A549 treated with CORT108297 at 1 μM for 4 hours (cell line): ENCODE results near the gene ANGPTL5. TPM values are rescaled to one million over a fixed set of nuclear protein-coding genes. Genes with fewer than 3 reads are reported as not detected.

Experiments used
- total RNA-seq: library from RNA; stranded (reverse); fragments of 200-300 nt; extraction: Qiagen RNA extraction; gene quantifications from 5 replicates; pipeline ENCODE4 v1.2.3, GENCODE V29; 2022

Gene ANGPTL5
- total RNA-seq = 0.05 TPM in 2 of 5 replicates, not detected in the others

GRCh38 chr11:101916422-101916821 is at the start of gene ANGPTL5:
Gene ANGPTL5 (minus strand): TSS chr11:101916522. CDS start chr11:101907909, 8,613 bp downstream.

GRCh38 chr11:101914738-101915426 is 1.4 kb downstream of the ANGPTL5 start, which contains the start of gene CEP126:
Gene CEP126 (plus strand): TSS chr11:101915010. CDS start chr11:101915285, 275 bp downstream.

Other genes with a start within 250 kb of the ANGPTL5 start
- gene CEP126, start 1.5 kb downstream of the ANGPTL5 start, total RNA-seq = 2.9 to 4.1 TPM (median 3.4 TPM) in 5 replicates
- gene CFAP300, start 130.9 kb upstream of the ANGPTL5 start, total RNA-seq = 4.9 to 6.9 TPM (median 6.1 TPM) in 5 replicates
- 45.1 to 59.7 TPM (median 56.6 TPM) in 5 replicates for gene YAP1, start 193.9 kb upstream of the ANGPTL5 start, total RNA-seq